Vein endothelial cell (primary cell): ENCODE results near the gene PEMT. TPM values are rescaled to one million over a fixed set of nuclear protein-coding genes. Genes with fewer than 3 reads are reported as not detected.

Experiments
- small RNA-seq: library from RNA; depleted of rRNA; stranded (forward); fragments of <200 nt; gene quantifications from one replicate; pipeline ENCODE3, GENCODE V24; 2012
- total RNA-seq: library from RNA; depleted of rRNA; stranded (reverse); fragments of >200 nt; gene quantifications from 2 replicates; pipeline ENCODE4 v1.2.3, GENCODE V29; 2012

Gene PEMT, protein sequence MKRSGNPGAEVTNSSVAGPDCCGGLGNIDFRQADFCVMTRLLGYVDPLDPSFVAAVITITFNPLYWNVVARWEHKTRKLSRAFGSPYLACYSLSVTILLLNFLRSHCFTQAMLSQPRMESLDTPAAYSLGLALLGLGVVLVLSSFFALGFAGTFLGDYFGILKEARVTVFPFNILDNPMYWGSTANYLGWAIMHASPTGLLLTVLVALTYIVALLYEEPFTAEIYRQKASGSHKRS
- total RNA-seq = 32.7 and 44.7 TPM in 2 replicates

DNA sequence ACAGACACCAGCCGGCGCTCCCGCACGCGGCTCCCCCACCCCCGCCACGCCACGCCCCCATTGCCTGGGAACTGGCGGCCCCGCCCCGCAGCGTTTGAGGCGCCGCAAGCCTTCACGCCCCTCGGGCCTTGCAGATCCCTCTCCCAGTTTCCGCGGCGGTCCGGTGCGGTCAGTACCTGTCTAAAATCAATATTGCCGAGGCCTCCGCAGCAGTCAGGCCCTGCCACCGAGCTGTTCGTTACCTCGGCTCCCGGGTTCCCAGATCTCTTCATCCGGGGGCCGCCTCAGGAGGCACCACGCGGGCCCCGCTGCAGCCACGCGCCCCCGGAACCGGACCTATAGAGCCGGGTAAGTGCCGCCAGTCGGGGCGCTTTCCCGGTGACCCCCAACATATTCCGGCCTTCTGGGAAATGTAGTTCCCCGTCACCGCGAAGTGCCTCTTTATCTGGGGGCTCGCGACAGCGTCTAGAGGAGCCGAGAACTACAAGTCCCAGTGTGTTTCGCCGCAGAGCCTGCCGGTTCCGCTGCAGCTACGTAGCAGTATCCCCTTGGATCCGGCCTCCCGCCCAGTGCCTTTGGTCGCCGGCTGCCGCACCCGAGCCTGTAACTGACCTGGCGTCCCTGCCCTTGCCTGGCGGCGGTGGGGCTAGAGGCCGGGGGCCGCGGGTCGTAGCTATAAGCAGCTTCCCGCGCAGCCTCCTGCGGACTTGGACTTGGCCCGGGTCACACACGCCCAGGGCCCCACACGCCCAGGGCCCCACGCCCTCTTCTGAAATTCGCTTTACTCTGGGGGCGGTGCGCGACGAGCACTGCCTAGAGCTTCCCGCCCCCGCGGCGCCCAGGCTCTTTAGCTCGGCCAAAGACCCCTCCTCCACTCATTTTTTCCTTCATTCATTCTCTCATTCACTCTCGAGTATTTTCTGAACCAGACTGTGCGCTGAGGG, at the start of gene PEMT:
Gene PEMT (minus strand): TSS at position 354 of the 944 bp plus-strand sequence. CDS start 82 bp downstream, at position 272.

DNA sequence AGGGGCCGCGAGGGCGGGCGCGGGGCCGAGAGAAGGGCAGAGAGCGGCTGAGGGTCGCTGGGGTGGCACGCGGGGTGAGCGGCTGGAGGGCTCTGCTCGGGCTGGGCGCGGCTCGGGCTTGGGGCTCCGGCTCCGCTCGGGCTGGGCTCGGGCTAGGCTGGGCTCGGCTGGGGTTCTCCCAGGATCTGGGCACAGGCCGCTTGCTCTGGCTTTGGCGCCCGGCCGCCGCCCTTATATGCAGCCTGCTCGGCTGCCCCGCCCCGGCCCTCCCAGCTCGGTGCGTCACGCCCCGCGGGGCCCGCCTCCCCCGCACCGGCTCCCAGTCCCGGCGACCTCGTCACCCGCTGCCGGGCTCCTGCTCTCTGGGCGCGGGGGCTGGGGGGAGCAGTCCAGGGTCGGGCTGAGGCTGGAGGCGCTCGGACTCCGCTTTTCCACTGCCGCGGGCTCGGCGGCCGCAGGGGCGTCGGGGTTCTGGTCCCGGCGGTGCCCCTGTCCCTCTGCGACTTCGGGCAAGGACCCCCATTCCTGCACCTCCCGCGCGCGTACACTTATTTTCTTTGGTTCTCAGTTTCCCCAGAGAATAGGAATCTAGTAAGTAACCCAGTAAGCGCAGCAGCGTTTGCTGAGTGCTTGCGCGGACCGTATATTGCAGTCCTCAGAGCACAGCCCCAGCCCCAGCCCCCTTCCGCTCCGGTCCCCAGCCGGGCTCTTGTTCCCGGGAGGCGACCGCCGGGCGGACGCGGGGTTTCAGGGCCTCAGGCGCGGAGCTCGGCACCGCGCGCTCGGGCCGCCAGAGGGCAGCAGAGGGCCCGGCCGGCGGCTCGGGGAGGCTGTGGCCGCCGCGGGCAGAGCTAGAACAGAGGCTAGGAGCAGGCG, 95.1 kb downstream of the PEMT start, which contains the start of gene RASD1:
Gene RASD1 (minus strand): TSS at position 207 of the 876 bp plus-strand sequence. CDS start 214 bp downstream, outside the sequence.

DNA sequence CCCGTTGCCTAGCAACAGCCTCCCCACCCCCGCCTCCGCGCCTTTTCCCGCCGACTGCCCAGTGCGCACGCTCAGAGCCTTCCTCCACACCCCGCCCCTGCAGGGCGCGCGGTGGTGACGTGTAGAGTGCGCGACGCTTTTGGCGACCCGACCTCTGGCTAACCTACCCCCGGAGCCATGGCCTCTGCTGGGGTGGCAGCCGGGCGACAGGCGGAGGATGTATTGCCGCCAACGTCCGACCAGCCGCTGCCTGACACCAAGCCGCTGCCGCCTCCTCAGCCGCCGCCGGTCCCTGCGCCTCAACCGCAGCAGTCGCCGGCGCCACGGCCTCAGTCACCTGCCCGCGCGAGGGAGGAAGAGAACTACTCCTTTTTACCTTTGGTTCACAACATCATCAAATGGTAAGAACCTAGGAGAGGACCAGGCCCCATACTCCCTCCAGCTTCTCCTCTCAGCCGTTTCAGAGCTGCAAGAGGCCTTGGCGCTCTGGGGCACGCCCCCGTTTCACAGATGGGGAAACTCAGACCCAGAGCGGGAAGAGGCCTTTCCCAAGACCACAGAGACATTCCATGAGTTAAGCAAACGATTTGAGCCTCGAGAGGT, 114.5 kb downstream of the PEMT start, which contains the start of gene MED9:
Gene MED9 (plus strand): TSS at position 136 of the 603 bp plus-strand sequence. CDS start 42 bp downstream, at position 178.

Small RNAs within 50 kb of the gene (small RNA-seq; reads per million reads assigned to genes)
- gene RF00019 (not detected), gene RNU6-468P (not detected)

Other genes starting within 250 kb of the PEMT start
- 14.8 and 16.3 TPM in 2 replicates for gene MED9, start 114.7 kb downstream of the PEMT start, total RNA-seq
- 9.8 and 16.5 TPM in 2 replicates for gene RASD1, start 95.3 kb downstream of the PEMT start, total RNA-seq
- gene RAI1, start 89.8 kb upstream of the PEMT start, total RNA-seq = 21.8 and 22.2 TPM in 2 replicates
- gene SREBF1, start 245.3 kb upstream of the PEMT start, total RNA-seq = 47.4 and 53.3 TPM in 2 replicates